Measurements from ENCODE around the gene ATP8A2. TPM values are rescaled to one million over a fixed set of nuclear protein-coding genes. Genes with fewer than 3 reads are reported as not detected.

ATP8A2 gene
- total RNA-seq, 2 donors from 2014 or later, result 0.23 to 6.1 TPM

DNA sequence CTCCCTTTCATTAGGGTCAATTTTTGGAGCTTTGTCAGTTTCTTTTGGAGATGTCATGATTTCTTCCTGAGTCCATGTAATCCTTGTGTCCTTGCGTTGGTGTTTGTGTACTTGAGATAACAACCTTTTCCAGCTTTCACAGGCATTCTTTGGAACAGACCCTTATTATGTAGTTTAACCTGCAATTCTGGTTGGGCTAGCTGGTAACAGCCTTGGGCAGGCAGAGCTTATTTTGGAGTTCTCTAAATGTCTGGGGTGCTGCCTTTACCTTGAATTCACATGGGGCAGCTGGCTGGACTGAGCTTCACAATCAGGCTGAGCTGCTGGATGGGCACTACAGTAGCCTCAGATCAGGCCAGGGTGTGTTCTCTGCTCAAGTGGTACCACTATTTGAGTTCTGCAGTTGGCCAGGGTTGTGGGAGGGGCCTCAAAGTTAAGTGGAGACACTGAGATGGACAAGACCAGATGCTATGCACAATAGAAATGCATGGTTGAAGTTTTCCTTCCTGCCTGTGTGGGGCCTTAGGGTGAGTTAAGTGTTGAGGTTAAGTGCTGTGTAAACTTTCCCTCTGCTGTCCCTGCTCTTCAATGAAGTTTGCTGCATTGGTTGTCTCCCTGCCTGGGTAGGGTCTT is 277.3 kb downstream of the ATP8A2 start:
- intact Hi-C loops (cut with DNase I), result no loop called here
- 59% methylated on average over 1 of the region's 1 CpG for WGBS
- H3K27ac ChIP-seq, result no peak overlapping the region

DNA sequence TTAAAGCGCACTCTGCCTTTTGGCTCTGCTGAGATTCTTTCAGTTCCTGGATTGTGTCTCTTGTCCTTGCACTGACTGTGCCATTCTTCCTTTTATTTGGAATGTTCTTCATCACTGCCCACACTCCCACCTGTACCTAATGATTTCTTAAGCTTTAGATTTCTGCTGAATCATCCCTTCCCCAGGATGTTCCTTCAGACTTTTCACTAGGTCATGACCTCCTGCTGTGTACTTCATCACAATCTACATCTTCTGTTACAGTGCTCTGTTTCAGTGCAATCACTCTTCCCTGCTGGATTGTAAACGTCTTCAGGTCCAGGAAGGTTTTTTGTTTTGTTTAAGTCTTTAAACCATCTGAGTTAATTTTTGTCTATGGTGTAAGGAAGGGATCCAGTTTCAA is 281.0 kb downstream of the ATP8A2 start:
- H3K4me1 ChIP-seq (replicated peaks), result no peaks in the 10 kb centered on the region
- DNase-seq (ENCODE audit: low spot score), result no peak
- no peak overlapping the region for H3K4me3 ChIP-seq
- no peak overlapping the region for H3K27ac ChIP-seq
- no peaks in the 10 kb centered on the region for H3K36me3 ChIP-seq
- no peaks in the 10 kb centered on the region for H3K9me3 ChIP-seq
- intact Hi-C loops (cut with DNase I), result no loop called here
- WGBS, result 66% methylated on average over 2 of the region's 2 CpGs
- no peaks in the 10 kb centered on the region for H3K27me3 ChIP-seq (replicated peaks; ENCODE audit: insufficient read depth)
- TF ChIP-seq POLR2A (IDR thresholded peaks at IDR 0.05) (no peak), POLR2AphosphoS5 (IDR thresholded peaks at IDR 0.05) (no peak)
- TF ChIP-seq, protein P1, sequence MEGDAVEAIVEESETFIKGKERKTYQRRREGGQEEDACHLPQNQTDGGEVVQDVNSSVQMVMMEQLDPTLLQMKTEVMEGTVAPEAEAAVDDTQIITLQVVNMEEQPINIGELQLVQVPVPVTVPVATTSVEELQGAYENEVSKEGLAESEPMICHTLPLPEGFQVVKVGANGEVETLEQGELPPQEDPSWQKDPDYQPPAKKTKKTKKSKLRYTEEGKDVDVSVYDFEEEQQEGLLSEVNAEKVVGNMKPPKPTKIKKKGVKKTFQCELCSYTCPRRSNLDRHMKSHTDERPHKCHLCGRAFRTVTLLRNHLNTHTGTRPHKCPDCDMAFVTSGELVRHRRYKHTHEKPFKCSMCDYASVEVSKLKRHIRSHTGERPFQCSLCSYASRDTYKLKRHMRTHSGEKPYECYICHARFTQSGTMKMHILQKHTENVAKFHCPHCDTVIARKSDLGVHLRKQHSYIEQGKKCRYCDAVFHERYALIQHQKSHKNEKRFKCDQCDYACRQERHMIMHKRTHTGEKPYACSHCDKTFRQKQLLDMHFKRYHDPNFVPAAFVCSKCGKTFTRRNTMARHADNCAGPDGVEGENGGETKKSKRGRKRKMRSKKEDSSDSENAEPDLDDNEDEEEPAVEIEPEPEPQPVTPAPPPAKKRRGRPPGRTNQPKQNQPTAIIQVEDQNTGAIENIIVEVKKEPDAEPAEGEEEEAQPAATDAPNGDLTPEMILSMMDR (IDR thresholded peaks at IDR 0.05), result no peak

More for the DNA sequence above, 277.3 kb downstream of the ATP8A2 start:
- TF ChIP-seq POLR2AphosphoS5 (IDR thresholded peaks at IDR 0.05), result no peak
- no peak for TF ChIP-seq POLR2A (IDR thresholded peaks at IDR 0.05)
- TF ChIP-seq, protein P1 (IDR thresholded peaks at IDR 0.05), result no peak
- DNase-seq (ENCODE audit: low spot score), result peak; percentile 31
- H3K4me3 ChIP-seq, result no peak overlapping the region
- no peaks in the 10 kb centered on the region for H3K27me3 ChIP-seq (replicated peaks; ENCODE audit: insufficient read depth)
- H3K9me3 ChIP-seq, result no peaks in the 10 kb centered on the region
- H3K36me3 ChIP-seq, result no peaks in the 10 kb centered on the region
- no peaks in the 10 kb centered on the region for H3K4me1 ChIP-seq (replicated peaks)

DNA sequence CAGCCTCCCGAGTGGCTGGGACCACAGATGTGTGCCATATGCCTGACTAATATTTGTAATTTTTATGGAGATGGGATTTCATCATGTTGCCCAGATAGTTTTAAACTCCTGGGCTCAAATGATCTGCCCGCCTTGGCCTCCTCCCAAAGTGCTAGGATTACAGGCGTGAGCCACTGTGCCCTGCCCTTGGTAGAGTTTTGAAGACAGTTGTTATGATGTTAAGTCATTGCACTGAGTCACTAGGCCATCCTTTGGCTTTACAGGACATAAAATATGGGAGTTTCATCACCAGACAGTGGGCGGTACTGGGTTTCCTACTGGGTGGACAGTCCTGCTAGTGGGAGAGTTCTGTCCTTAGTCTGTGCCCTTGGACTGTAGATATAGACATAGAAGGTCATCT is 282.5 kb downstream of the ATP8A2 start:
- no peaks in the 10 kb centered on the region for H3K36me3 ChIP-seq
- no peaks in the 10 kb centered on the region for H3K9me3 ChIP-seq
- TF ChIP-seq, protein P1 (IDR thresholded peaks at IDR 0.05), result no peak
- TF ChIP-seq POLR2AphosphoS5 (IDR thresholded peaks at IDR 0.05) (no peak), POLR2A (IDR thresholded peaks at IDR 0.05) (no peak)
- no peaks in the 10 kb centered on the region for H3K27me3 ChIP-seq (replicated peaks; ENCODE audit: insufficient read depth)
- intact Hi-C loops (cut with DNase I), result no loop called here
- no peaks in the 10 kb centered on the region for H3K4me1 ChIP-seq (replicated peaks)
- no peak for DNase-seq (ENCODE audit: low spot score)
- 90% methylated on average over 4 of the region's 4 CpGs for WGBS
- H3K4me3 ChIP-seq, result no peak overlapping the region
- H3K27ac ChIP-seq, result no peak overlapping the region

DNA sequence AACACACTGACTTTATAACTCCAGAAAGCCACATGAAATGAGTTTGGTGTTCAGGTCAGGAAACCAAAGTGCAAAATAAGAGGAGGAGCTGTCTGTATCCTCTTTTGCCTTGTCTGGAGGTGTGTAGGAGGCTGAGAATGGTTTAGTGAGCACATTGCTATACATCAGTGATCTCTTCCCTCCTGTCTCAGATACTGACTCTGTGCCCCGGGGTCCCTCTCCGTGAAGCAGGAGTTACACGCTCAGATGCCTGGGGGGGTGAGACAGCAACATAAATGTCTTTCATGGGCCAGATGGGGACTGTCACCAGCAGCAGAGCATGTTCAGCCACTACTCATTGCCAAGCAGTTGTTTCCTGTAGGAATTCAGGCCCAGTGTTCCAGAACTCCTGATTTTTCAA is 285.4 kb downstream of the ATP8A2 start:
- Histone ChIP-seq H3K4me1 (replicated peaks) (no peaks in the 10 kb centered on the region), H3K27ac (no peak overlapping the region), H3K9me3 (no peaks in the 10 kb centered on the region), H3K4me3 (no peak overlapping the region), H3K36me3 (no peaks in the 10 kb centered on the region), H3K27me3 (replicated peaks; ENCODE audit: insufficient read depth) (no peaks in the 10 kb centered on the region)
- 26% methylated on average over 3 of the region's 3 CpGs for WGBS
- TF ChIP-seq POLR2AphosphoS5 (IDR thresholded peaks at IDR 0.05) (no peak), POLR2A (IDR thresholded peaks at IDR 0.05) (no peak)
- TF ChIP-seq, protein P1 (IDR thresholded peaks at IDR 0.05), result no peak
- intact Hi-C loops (cut with DNase I), result no loop called here
- DNase-seq (ENCODE audit: low spot score), result no peak

DNA sequence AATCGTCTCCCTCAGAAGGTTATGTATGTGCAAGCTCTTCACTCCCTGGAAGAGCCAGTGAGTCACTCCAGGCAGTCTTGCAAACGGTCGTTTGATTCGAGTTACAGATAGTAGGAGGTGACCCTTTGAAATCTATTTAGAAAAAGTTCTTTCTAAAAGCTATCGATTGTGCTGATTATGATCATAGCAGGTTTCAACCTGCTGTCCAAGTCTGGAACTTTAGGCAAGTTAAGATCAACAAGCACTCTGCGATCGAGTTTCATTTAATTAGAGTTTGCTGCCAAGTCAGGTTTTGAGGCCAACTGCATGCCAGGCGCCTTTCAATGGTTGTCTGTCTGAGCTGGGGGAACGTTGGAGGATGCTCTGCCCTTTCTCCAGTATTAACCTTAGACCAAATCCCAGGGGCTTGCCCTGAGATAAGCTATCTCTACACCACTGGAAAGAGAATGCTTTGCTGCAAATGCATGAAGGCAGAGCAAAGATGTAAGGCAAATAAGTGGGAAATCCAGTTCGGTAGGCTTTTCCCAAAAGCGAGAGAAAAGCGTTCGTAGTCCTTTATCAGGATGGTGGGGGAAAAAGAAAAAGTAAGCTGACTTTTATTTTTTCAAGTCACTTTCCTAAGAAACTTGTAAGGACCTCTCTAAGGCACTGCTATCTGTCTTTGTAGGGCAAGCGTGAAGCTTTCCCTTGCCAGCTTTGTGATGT is 287.5 kb downstream of the ATP8A2 start:
- WGBS, result 17% methylated on average over 14 of the region's 14 CpGs
- TF ChIP-seq POLR2AphosphoS5 (IDR thresholded peaks at IDR 0.05), result peak; percentile 66
- TF ChIP-seq, protein P1 (IDR thresholded peaks at IDR 0.05), result peak in 2 of 4 experiments; percentile 28 to 31
- no peak for TF ChIP-seq POLR2A (IDR thresholded peaks at IDR 0.05)
- no peak overlapping the region for H3K27ac ChIP-seq

More for the DNA sequence above, 287.5 kb downstream of the ATP8A2 start:
- H3K4me1 ChIP-seq (replicated peaks), result no peaks in the 10 kb centered on the region
- no peaks in the 10 kb centered on the region for H3K36me3 ChIP-seq
- no peaks in the 10 kb centered on the region for H3K9me3 ChIP-seq
- H3K4me3 ChIP-seq, result no peak overlapping the region
- peak; percentile 65 for DNase-seq (ENCODE audit: low spot score)
- H3K27me3 ChIP-seq (replicated peaks; ENCODE audit: insufficient read depth), result no peaks in the 10 kb centered on the region
- intact Hi-C loops (cut with DNase I), result no loop called here
